ENCODE data around the gene PTCD2.

- peak; percentile 38 to 86 (median 69) for TF ChIP-seq CTCF (IDR thresholded peaks at IDR 0.05)
- no peak for TF ChIP-seq POLR2A (IDR thresholded peaks at IDR 0.05)
Observed at GRCh38 chr5:72366324-72366976, 46.3 kb downstream of the PTCD2 start.
